ENCODE measurements around the gene SEC61A1.
A peak's percentile ranks its signal among the peaks of the same experiment; 100 is the strongest.

Gene SEC61A1

GRCh38 chr3:128078322-128078721 lies 26.1 kb downstream of the SEC61A1 start:
- DNase-seq (ENCODE audit: low read depth), result no peak

GRCh38 chr3:128078875-128079274 lies 26.6 kb downstream of the SEC61A1 start:
- DNase-seq (ENCODE audit: low read depth), result no peak

- no peak for DNase-seq (ENCODE audit: low read depth)
Observed at GRCh38 chr3:128079823-128080222, 27.6 kb downstream of the SEC61A1 start.

- DNase-seq (ENCODE audit: low read depth), result peak; percentile 73
Observed at GRCh38 chr3:128080323-128081080, 28.3 kb downstream of the SEC61A1 start.

- DNase-seq (ENCODE audit: low read depth), result no peak
Observed at GRCh38 chr3:128081226-128081625, 29.0 kb downstream of the SEC61A1 start.

GRCh38 chr3:128081846-128082245 lies 29.6 kb downstream of the SEC61A1 start:
- peak; percentile 43 for DNase-seq (ENCODE audit: low read depth)

GRCh38 chr3:128082546-128082945 lies 30.3 kb downstream of the SEC61A1 start:
- no peak for DNase-seq (ENCODE audit: low read depth)

GRCh38 chr3:128083396-128083795 lies 31.2 kb downstream of the SEC61A1 start:
- no peak for DNase-seq (ENCODE audit: low read depth)

- DNase-seq (ENCODE audit: low read depth), result peak; percentile 47
Observed at GRCh38 chr3:128083980-128084674, 31.9 kb downstream of the SEC61A1 start.

GRCh38 chr3:128084675-128085021 lies 32.4 kb downstream of the SEC61A1 start:
- DNase-seq (ENCODE audit: low read depth), result no peak

GRCh38 chr3:128089135-128089534 lies 36.9 kb downstream of the SEC61A1 start:
- no peak for DNase-seq (ENCODE audit: low read depth)

- DNase-seq (ENCODE audit: low read depth), result peak; percentile 52
Observed at GRCh38 chr3:128091586-128091985, 39.3 kb downstream of the SEC61A1 start.

- DNase-seq (ENCODE audit: low read depth), result no peak
Observed at GRCh38 chr3:128094295-128095151, 42.3 kb downstream of the SEC61A1 start.

- DNase-seq (ENCODE audit: low read depth), result peak; percentile 89
Observed at GRCh38 chr3:128095222-128095703, 43.0 kb downstream of the SEC61A1 start.

GRCh38 chr3:128098234-128098633 lies 46.0 kb downstream of the SEC61A1 start:
- DNase-seq (ENCODE audit: low read depth), result no peak

GRCh38 chr3:128100161-128100560 lies 47.9 kb downstream of the SEC61A1 start:
- DNase-seq (ENCODE audit: low read depth), result no peak

GRCh38 chr3:128100638-128101037 lies 48.4 kb downstream of the SEC61A1 start:
- DNase-seq (ENCODE audit: low read depth), result no peak

GRCh38 chr3:128103136-128103676 lies 51.0 kb downstream of the SEC61A1 start:
- no peak for DNase-seq (ENCODE audit: low read depth)

- no peak for DNase-seq (ENCODE audit: low read depth)
Observed at GRCh38 chr3:128107834-128108233, 55.6 kb downstream of the SEC61A1 start.

GRCh38 chr3:128111147-128111546 lies 58.9 kb downstream of the SEC61A1 start:
- DNase-seq (ENCODE audit: low read depth), result no peak

GRCh38 chr3:128112357-128112968 lies 60.2 kb downstream of the SEC61A1 start:
- peak; percentile 88 for DNase-seq (ENCODE audit: low read depth)

All from fibroblast of gingiva (primary cell).